Activated CD4-positive, alpha-beta memory T cell treated with anti-CD3 and anti-CD28 coated beads for 36 hours (primary cell): ENCODE results near the gene TNFRSF12A. TPM values are rescaled to one million over a fixed set of nuclear protein-coding genes. Genes with fewer than 3 reads are reported as not detected.

Experiments
- CTCF ChIA-PET: fragments of 350-600 bp; sonication (Branson Sonifier 250); formaldehyde crosslinking; loops from one replicate; lab custom pipeline; 2021; ENCODE audit warnings: antibody characterized with exemption, inconsistent platforms; lab: Charles Lee
- POLR2A ChIA-PET: fragments of 350-600 bp; sonication (Branson Sonifier 250); formaldehyde crosslinking; loops from one replicate; lab custom pipeline; 2021; ENCODE audit warnings: antibody characterized with exemption; lab: Charles Lee
- DNase-seq: peaks from one replicate; pipeline ENCODE4 v3.0.0-alpha.2; 2020
- H3K27ac Mint-ChIP-seq: one replicate; pipeline ENCODE4 v1.8.0; 2021; ENCODE audit warnings: mixed read lengths
- H3K27me3 Mint-ChIP-seq: one replicate; pipeline ENCODE4 v1.8.0; 2021; ENCODE audit warnings: mixed read lengths
- H3K36me3 Mint-ChIP-seq: one replicate; pipeline ENCODE4 v1.8.0; 2021; ENCODE audit warnings: mixed read lengths
- H3K4me1 Mint-ChIP-seq: one replicate; pipeline ENCODE4 v1.8.0; 2021; ENCODE audit warnings: low read depth, mixed read lengths
- H3K4me3 Mint-ChIP-seq: one replicate; pipeline ENCODE4 v1.8.0; 2021; ENCODE audit warnings: mild to moderate bottlenecking, mixed read lengths
- H3K9me3 Mint-ChIP-seq: one replicate; pipeline ENCODE4 v1.8.0; 2021; ENCODE audit warnings: mixed read lengths
- intact Hi-C: fragments of 100-400 bp; cut with micrococcal nuclease; formaldehyde crosslinking; loops from one replicate; pipeline ENCODE4 v1.15.1; 2023
- total RNA-seq, 2 experiments: library from RNA; stranded (reverse); gene quantifications; one replicate each; pipeline ENCODE4 v1.2.3, GENCODE V29; 2021

TNFRSF12A gene, protein sequence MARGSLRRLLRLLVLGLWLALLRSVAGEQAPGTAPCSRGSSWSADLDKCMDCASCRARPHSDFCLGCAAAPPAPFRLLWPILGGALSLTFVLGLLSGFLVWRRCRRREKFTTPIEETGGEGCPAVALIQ
- total RNA-seq, result 1 to 10 TPM; 6.5 to 8.6 TPM

DNA sequence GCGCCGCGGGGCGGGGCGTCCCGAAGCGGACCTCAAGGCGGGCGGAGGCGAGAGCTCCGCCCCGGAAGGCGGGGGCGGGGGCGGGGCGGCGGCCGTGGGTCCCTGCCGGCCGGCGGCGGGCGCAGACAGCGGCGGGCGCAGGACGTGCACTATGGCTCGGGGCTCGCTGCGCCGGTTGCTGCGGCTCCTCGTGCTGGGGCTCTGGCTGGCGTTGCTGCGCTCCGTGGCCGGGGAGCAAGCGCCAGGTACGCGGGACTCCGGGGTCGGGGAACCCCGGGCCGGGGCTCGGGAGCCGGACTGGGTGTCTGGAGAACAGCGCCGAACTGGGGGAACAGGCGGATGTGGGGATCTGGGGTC lies at the start of gene TNFRSF12A:
TNFRSF12A (plus strand) TSS at position 122 of the 357 bp plus-strand sequence; CDS start at position 152, 30 bp downstream.
- peaks cover 2% of the 10 kb centered on the region for H3K36me3 Mint-ChIP-seq
- intact Hi-C loops, result loop anchor here (1.0 to 5.0 kb wide), 4 partner anchors 16 to 242 kb away; partner anchors contain the start of gene FLYWCH1
- peak within 1 kb of the TSS; percentile 96 for H3K27ac Mint-ChIP-seq
- ChIA-PET CTCF (interaction anchor here (1.4 to 17.0 kb wide), 5 partner anchors 10 to 115 kb away, joined by 3 to 412 read pairs (median 5); partner anchors contain the start of genes CLDN9 and ZNF213), POLR2A (interaction anchor here (0.6 to 1.9 kb wide), 3 partner anchors 9 to 129 kb away, joined by 3 to 11 read pairs (median 4); partner anchors contain the start of gene FLYWCH1)
- H3K9me3 Mint-ChIP-seq, result no peaks in the 10 kb centered on the region
- peak; percentile 82 for DNase-seq
- H3K4me1 Mint-ChIP-seq, result peaks cover 47% of the 10 kb centered on the region
- peaks cover 2% of the 10 kb centered on the region for H3K27me3 Mint-ChIP-seq
- peak within 1 kb of the TSS; percentile 91 for H3K4me3 Mint-ChIP-seq

DNA sequence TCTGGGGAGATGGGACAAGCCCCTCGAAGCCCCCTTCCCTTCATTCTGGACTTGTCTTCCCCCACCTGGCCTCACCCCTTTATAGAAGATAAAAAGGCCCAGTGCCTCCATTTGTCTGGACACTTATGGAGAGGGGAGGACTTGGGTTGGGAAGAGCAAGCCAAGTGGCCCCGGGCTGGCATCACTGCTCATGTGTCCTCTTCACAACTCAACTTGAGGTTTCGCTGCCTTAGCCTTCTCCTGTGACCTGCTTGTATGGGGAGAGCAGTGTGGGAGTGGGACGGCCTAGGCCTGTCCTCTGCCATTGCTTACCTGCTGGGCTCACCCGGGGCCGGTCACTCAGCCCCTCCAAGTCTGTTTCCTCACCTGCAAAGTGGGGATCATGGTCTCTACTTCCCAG lies 49.6 kb upstream of the TNFRSF12A start:
- ChIA-PET POLR2A (interaction anchor here (0.6 to 2.4 kb wide), 7 partner anchors 9 to 103 kb away, joined by 3 to 14 read pairs (median 4); partner anchors contain the start of gene PKMYT1), CTCF (interaction anchor here (0.5 to 2.0 kb wide), 9 partner anchors 8 to 59 kb away, joined by 3 to 11 read pairs (median 6); partner anchors contain the start of genes FLYWCH1 and PKMYT1)
- Mint-ChIP-seq H3K27me3 (peaks cover 15% of the 10 kb centered on the region), H3K4me3 (peak overlapping the region; percentile 76), H3K4me1 (peaks cover 27% of the 10 kb centered on the region), H3K27ac (no peak overlapping the region), H3K9me3 (no peaks in the 10 kb centered on the region), H3K36me3 (peaks cover 25% of the 10 kb centered on the region)
- intact Hi-C loops, result loop anchor here (2.0 kb wide), 1 partner anchor 50 kb away; the partner anchor contains the start of gene TNFRSF12A
- no peak for DNase-seq

DNA sequence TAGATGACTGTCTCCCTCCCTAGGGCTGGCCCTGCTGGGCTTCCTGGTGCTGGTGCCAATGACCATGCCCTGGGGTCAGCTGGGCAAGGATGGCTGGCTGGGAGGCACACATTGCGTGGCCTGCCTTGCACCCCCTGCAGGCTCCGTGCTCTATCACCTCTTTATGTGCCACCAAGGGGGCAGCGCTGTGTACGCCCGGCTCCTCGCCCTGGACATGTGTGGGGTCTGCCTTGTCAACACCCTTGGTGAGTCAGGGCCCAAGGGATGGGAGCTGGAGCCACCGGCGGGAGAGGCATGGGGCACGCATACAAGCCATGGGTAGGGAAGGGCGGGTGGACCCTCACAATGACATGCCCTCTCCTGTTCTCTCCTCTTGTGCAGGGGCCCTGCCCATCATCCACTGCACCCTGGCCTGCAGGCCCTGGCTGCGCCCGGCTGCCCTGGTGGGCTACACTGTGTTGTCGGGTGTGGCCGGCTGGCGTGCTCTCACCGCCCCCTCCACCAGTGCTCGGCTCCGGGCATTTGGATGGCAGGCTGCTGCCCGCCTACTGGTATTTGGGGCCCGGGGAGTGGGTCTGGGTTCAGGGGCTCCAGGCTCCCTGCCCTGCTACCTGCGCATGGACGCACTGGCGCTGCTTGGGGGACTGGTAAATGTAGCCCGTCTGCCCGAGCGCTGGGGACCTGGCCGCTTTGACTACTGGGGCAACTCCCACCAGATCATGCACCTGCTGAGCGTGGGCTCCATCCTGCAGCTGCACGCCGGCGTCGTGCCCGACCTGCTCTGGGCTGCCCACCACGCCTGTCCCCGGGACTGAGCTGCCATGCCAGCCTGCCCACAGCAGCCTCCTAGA lies 48.8 kb upstream of the TNFRSF12A start:
- H3K4me3 Mint-ChIP-seq, result peak overlapping the region; percentile 76
- H3K4me1 Mint-ChIP-seq, result peaks cover 25% of the 10 kb centered on the region
- no peak for DNase-seq
- POLR2A ChIA-PET, result interaction anchor here (0.7 to 1.1 kb wide), 3 partner anchors 9 to 51 kb away, joined by 3 to 4 read pairs (median 3); partner anchors contain the start of gene PKMYT1
- H3K27ac Mint-ChIP-seq, result no peak overlapping the region
- CTCF ChIA-PET, result interaction anchor here (1.0 kb wide), 1 partner anchor 9 kb away, joined by 4 read pairs; no protein-coding TSS in a partner anchor
- no peaks in the 10 kb centered on the region for H3K9me3 Mint-ChIP-seq
- intact Hi-C loops, result loop anchor here (2.0 kb wide), 1 partner anchor 49 kb away; the partner anchor contains the start of gene TNFRSF12A
- H3K27me3 Mint-ChIP-seq, result peaks cover 9% of the 10 kb centered on the region
- peaks cover 31% of the 10 kb centered on the region for H3K36me3 Mint-ChIP-seq

DNA sequence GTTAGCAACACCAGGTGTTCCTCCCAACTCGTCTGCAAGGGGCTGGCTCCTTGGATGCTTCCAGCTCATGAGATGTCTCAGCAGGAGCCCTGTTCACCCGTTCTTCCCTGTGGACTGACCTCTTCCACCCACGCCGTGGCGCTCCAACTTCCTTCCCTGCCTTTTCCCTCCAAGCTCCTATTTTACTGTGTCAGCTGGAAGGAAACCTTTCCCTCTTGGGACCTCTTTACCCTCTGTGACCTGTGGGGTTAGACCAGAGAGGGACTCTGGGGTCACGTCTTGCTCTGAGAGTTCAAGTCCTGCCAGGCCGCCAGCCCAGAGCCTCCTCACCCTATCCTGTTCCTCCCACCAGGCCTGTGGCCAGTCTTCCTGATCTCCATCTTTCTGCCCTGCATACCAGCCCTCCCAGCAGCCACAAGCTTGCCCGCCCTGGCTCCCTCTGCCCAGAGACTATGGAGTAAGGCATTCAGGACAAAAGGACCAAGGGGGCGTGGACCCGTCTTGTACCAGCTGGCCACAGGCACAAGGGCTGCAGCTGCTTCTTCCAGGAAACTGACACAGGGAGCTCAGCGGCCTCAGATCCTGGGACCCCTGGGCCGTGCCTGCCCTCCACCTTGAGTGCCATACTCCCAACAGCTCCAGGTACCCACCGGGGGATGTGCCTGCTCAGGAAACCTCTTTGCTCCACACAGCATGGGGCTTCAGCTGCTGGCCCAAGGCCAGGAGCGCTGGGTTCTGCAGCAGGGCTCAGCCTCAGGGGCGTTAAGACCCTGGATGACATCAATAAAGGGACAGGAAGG lies 48.0 kb upstream of the TNFRSF12A start:
- DNase-seq, result no peak
- ChIA-PET CTCF (interaction anchor here (0.7 to 1.0 kb wide), 4 partner anchors 9 to 11 kb away, joined by 3 to 4 read pairs (median 3); no protein-coding TSS in a partner anchor), POLR2A (interaction anchor here (0.7 to 1.1 kb wide), 3 partner anchors 8 to 51 kb away, joined by 3 to 4 read pairs (median 3); partner anchors contain the start of gene PKMYT1)
- intact Hi-C loops, result loop anchor here (2.0 kb wide), 1 partner anchor 49 kb away; the partner anchor contains the start of gene TNFRSF12A
- peak overlapping the region; percentile 18 for H3K4me3 Mint-ChIP-seq
- peaks cover 9% of the 10 kb centered on the region for H3K27me3 Mint-ChIP-seq
- H3K4me1 Mint-ChIP-seq, result peaks cover 25% of the 10 kb centered on the region
- peak overlapping the region; percentile 24 for H3K27ac Mint-ChIP-seq
- no peaks in the 10 kb centered on the region for H3K9me3 Mint-ChIP-seq
- H3K36me3 Mint-ChIP-seq, result peaks cover 35% of the 10 kb centered on the region

DNA sequence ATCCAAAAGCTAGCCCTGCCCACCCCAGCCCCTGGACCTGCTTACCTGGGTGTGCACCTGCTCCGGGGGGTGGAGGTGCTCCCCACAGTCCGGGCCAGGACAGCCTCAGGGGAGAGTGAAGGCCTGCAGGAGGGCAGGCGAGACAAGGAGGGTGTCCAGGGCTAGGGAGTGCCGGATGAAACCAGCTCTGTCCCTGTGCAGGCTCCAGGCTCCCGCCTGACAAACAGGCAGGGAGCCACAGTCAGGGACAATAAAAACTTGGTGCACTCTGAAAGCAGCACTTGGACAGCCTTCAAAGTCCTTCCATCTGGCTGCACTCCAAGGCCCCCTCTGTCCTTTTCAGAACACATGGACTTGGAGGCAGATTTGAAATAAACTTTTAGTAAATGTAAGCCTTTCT lies 47.1 kb upstream of the TNFRSF12A start:
- DNase-seq, result no peak
- no peak overlapping the region for H3K4me3 Mint-ChIP-seq
- H3K9me3 Mint-ChIP-seq, result no peaks in the 10 kb centered on the region
- CTCF ChIA-PET, result interaction anchor here (0.9 to 1.1 kb wide), 3 partner anchors 9 to 55 kb away, joined by 3 read pairs; no protein-coding TSS in a partner anchor
- H3K36me3 Mint-ChIP-seq, result peaks cover 40% of the 10 kb centered on the region
- H3K27ac Mint-ChIP-seq, result no peak overlapping the region
- intact Hi-C loops, result no loop called here
- H3K27me3 Mint-ChIP-seq, result peaks cover 6% of the 10 kb centered on the region
- POLR2A ChIA-PET, result interaction anchor here (0.5 kb wide), 1 partner anchor 61 kb away, joined by 3 read pairs; no protein-coding TSS in a partner anchor
- peaks cover 22% of the 10 kb centered on the region for H3K4me1 Mint-ChIP-seq

DNA sequence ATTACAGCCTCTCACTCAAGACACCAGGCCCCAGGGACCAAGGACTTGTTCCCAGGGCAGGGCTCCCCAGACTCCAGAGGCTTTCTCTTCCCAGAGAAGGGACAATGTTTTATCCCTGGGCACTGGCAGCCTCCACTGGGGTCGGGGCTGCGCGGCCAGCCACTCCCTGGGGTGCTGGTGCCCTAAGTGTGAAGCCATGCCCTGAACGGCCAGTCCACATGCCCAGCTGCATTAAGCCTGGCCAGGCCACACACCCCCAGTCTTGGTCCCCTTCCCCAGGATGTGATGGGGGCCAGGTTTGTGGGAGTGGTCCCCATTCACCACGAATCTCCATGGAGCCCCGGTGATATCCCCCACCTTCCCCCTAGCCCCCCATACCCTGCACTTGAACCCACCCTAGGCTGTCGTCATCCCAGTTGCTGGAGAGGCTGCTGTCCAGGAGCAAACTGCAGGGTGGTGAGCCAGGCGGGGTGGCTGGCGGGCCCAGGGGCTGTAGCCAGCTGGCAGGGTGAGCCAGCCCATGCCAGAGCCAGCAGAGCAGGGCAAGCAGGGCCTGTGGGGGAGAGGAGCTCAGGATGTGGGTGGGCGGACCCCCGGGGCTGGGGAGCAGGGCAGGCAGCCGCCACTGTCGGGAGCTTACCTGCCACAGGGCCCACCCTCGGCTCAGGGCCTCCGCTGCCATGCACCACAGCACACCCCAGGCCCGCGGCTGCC lies 46.4 kb upstream of the TNFRSF12A start:
- Mint-ChIP-seq H3K4me3 (no peak overlapping the region), H3K4me1 (peaks cover 17% of the 10 kb centered on the region), H3K9me3 (no peaks in the 10 kb centered on the region), H3K36me3 (peaks cover 43% of the 10 kb centered on the region), H3K27me3 (no peaks in the 10 kb centered on the region), H3K27ac (no peak overlapping the region)
- no peak for DNase-seq
- intact Hi-C loops, result no loop called here
- CTCF ChIA-PET, result interaction anchor here (1.1 kb wide), 1 partner anchor 55 kb away, joined by 3 read pairs; no protein-coding TSS in a partner anchor
- POLR2A ChIA-PET, result interaction anchor here (0.5 to 0.7 kb wide), 2 partner anchors 60 to 233 kb away, joined by 3 read pairs; no protein-coding TSS in a partner anchor

DNA sequence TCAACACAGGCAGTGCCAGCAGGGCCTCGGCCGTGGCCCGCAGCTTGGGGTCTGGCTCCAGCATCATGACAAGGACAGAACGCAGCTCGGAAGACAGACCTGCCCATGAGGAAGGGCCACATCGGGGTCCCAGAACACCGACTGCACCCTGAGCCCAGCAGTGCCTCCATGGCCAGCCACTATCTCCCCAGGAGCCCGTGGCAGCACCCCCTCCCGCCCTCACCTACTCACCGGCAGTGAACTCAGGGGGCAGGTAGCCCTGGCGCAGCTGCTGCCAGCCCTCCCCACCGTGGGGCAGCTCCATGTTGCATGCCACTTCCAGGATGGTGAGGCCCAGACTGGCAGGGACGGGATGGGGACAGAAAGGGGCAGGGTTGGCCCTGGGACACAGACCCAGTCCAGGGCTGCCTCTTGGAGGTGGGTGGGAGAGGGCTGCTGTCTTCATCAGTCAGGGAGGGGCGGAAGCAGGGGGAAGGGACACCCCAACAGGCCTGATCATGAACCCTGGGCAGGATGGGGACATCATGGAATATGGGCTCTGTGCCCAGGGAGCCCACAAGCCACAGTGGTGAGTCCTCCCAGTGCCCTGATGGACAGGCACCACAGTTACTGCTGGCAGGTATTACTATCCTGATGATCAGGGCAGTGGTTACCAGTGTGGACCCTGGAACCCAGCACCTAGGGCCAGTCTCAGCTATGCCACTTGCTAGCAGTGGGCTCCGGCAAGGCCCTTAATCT lies 45.7 kb upstream of the TNFRSF12A start:
- peaks cover 46% of the 10 kb centered on the region for H3K36me3 Mint-ChIP-seq
- no peak overlapping the region for H3K4me3 Mint-ChIP-seq
- DNase-seq, result no peak
- POLR2A ChIA-PET, result interaction anchor here (0.7 kb wide), 1 partner anchor 234 kb away, joined by 3 read pairs; no protein-coding TSS in a partner anchor
- H3K9me3 Mint-ChIP-seq, result no peaks in the 10 kb centered on the region
- H3K27ac Mint-ChIP-seq, result no peak overlapping the region
- intact Hi-C loops, result no loop called here
- CTCF ChIA-PET, result interaction anchor here (0.7 to 1.0 kb wide), 2 partner anchors 54 to 57 kb away, joined by 3 read pairs; no protein-coding TSS in a partner anchor
- H3K4me1 Mint-ChIP-seq, result peaks cover 18% of the 10 kb centered on the region
- no peaks in the 10 kb centered on the region for H3K27me3 Mint-ChIP-seq

DNA sequence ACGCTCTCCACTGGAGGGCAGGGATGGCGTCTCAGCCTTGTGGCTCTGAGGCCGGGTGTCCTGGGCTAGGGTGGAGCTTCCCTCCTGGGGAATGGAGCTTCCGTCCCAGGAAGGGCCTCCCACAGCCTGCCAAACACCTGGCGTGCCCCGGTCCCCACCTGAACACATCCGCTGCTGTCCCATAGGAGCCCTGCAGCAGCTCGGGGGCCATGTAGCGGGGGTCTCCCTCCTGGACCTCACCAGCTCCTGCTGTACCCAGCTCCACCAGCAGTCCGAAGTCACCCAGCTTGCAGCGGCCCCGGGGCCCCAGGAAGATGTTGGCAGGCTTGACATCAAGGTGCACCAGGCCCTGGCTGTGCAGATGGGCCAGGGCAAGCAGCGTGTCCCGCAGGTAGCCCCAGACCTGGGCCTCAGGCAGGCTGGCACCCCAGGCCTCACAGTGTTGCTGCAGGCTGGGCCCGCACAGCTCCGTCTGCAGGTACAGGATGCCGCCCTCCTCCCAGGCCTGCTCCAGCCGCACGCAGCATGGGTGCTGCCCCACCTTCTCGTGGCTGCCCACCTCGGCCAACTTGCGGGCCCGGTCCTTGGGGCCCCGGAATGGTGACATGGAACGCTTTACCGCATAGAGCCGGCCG lies 44.9 kb upstream of the TNFRSF12A start:
- Mint-ChIP-seq H3K4me3 (no peak overlapping the region), H3K27ac (no peak overlapping the region), H3K36me3 (peaks cover 49% of the 10 kb centered on the region), H3K27me3 (no peaks in the 10 kb centered on the region), H3K9me3 (no peaks in the 10 kb centered on the region), H3K4me1 (peaks cover 21% of the 10 kb centered on the region)
- ChIA-PET POLR2A (no interaction called here), CTCF (interaction anchor here (1.0 kb wide), 1 partner anchor 53 kb away, joined by 3 read pairs; no protein-coding TSS in a partner anchor)
- DNase-seq, result no peak
- intact Hi-C loops, result no loop called here

DNA sequence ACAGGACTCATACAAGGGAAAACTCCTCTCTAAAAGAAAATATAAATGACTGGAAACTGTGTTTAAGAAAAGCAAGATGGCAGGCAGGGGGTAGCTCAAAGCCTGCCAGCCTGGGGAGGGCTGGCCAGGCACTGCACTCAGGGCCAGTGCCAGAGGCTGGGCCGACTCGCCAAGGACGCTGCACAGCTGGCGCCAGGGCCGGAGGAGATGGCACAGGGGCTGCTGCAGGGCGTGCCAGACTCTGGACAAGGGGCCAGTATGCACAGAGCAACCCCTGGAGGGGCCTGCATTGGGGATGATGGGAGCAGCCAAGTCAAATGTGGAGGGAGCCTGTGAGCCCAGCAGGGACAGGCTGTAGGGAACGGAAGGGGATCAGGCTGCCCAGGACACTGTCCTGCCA lies 44.0 kb upstream of the TNFRSF12A start:
- CTCF ChIA-PET, result no interaction called here
- H3K36me3 Mint-ChIP-seq, result peaks cover 42% of the 10 kb centered on the region
- H3K4me1 Mint-ChIP-seq, result peaks cover 15% of the 10 kb centered on the region
- H3K27ac Mint-ChIP-seq, result no peak overlapping the region
- intact Hi-C loops, result no loop called here
- no peaks in the 10 kb centered on the region for H3K27me3 Mint-ChIP-seq
- no peak overlapping the region for H3K4me3 Mint-ChIP-seq
- POLR2A ChIA-PET, result no interaction called here
- no peak for DNase-seq
- H3K9me3 Mint-ChIP-seq, result no peaks in the 10 kb centered on the region

DNA sequence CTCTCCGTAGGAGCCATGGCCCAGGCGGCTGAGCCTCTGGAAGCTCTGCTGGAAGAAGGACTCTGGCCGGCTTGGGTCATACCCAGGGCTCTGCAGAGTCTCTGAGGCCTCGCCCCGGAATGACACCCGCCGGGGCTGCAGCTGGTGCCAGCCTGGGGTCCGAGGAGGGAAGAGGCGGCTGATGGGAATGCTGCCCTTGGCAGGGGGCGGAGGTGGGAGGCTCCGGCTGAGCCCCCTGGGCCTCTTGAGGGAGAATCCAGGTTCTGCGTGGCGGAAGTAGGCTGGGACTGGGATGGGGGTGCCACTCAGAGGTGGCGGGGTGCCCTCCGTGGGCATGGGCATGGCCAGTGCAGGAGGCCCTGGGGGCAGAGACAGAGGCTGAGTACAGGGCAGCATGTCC lies 43.5 kb upstream of the TNFRSF12A start:
- no peaks in the 10 kb centered on the region for H3K9me3 Mint-ChIP-seq
- ChIA-PET CTCF (no interaction called here), POLR2A (no interaction called here)
- no peak for DNase-seq
- peaks cover 15% of the 10 kb centered on the region for H3K4me1 Mint-ChIP-seq
- H3K27me3 Mint-ChIP-seq, result no peaks in the 10 kb centered on the region
- H3K36me3 Mint-ChIP-seq, result peaks cover 41% of the 10 kb centered on the region
- H3K4me3 Mint-ChIP-seq, result no peak overlapping the region
- H3K27ac Mint-ChIP-seq, result no peak overlapping the region
- intact Hi-C loops, result no loop called here
